Ishikawa (cell line): Measurements from ENCODE around the gene PIGS.

Experiments used
- CEBPB ChIP-seq: IDR thresholded peaks from 2 replicates; pipeline ENCODE4 v1.6.1; 2012
- CREB1 ChIP-seq: IDR thresholded peaks from 2 replicates; pipeline ENCODE4 v1.6.1; 2012; ENCODE audit warnings: low read depth
- EGR1 ChIP-seq: IDR thresholded peaks from 2 replicates; pipeline ENCODE4 v1.6.1; 2012
- MAX ChIP-seq: IDR thresholded peaks from 2 replicates; pipeline ENCODE4 v1.6.1; 2012
- NFIC ChIP-seq: IDR thresholded peaks from 2 replicates; pipeline ENCODE4 v1.6.1; 2012
- REST ChIP-seq: IDR thresholded peaks from 2 replicates; pipeline ENCODE4 v1.6.1; 2012; ENCODE audit warnings: low read depth, mild to moderate bottlenecking
- TAF1 ChIP-seq: IDR thresholded peaks from 2 replicates; pipeline ENCODE4 v1.6.1; 2012; ENCODE audit warnings: low read depth, mild to moderate bottlenecking
- TCF12 ChIP-seq: IDR thresholded peaks from 2 replicates; pipeline ENCODE4 v1.6.1; 2012; ENCODE audit warnings: low read depth
- TEAD4 ChIP-seq: IDR thresholded peaks from 2 replicates; pipeline ENCODE4 v1.6.1; 2012
- YY1 ChIP-seq: IDR thresholded peaks from 2 replicates; pipeline ENCODE4 v1.6.1; 2012; ENCODE audit warnings: low read depth
- ZBTB7A ChIP-seq: IDR thresholded peaks from 2 replicates; pipeline ENCODE4 v1.6.1; 2012; ENCODE audit warnings: low read depth

- TF ChIP-seq YY1 (no peak), CREB1 (no peak), TAF1 (no peak), ZBTB7A (no peak), MAX (no peak), TEAD4 (no peak), EGR1 (no peak), CEBPB (no peak), NFIC (no peak), REST (no peak), TCF12 (no peak)
Measured at GRCh38 chr17:28584434-28584833, 13.1 kb upstream of the PIGS start.
